Keratinocyte (primary cell): ENCODE measurements around the gene TOX3. TPM values are rescaled to one million over a fixed set of nuclear protein-coding genes. Genes with fewer than 3 reads are reported as not detected.

Experiments
- DNase-seq: peaks from one replicate; pipeline ENCODE4 v3.0.0-alpha.2; 2011; ENCODE audit warnings: low read depth, missing footprints, low spot score
- FAIRE-seq: peaks from 2 replicates; lab custom pipeline; 2011; peaks lifted over from hg19 to GRCh38; lab: Jason Lieb, UNC
- H2AFZ ChIP-seq: 2 replicates; pipeline ENCODE4 v1.6.0; 2012; ENCODE audit warnings: low read length, control low read depth, inconsistent platforms; ENCODE audit not compliant: control insufficient read depth
- H3K27ac ChIP-seq: 2 replicates; pipeline ENCODE4 v1.5.1; 2011; ENCODE audit warnings: low read length; ENCODE audit not compliant: control insufficient read depth, insufficient read depth
- H3K27me3 ChIP-seq: 3 replicates; pipeline ENCODE4 v1.6.0; 2011; ENCODE audit warnings: low read length; ENCODE audit not compliant: control insufficient read depth, insufficient read depth; ENCODE audit errors: extremely low read depth
- H3K36me3 ChIP-seq, 2 experiments: 2 replicates in 1 of 2; 3 replicates in 1 of 2; pipeline ENCODE4 v1.5.1; 2011; ENCODE audit warnings: low read length in 2 of 2, mild to moderate bottlenecking in 1 of 2; ENCODE audit not compliant: control insufficient read depth in 2 of 2, insufficient read depth in 2 of 2; ENCODE audit errors: extremely low read depth in 1 of 2
- H3K4me1 ChIP-seq: 3 replicates; pipeline ENCODE4 v1.5.1; 2011; ENCODE audit warnings: low read length; ENCODE audit not compliant: control insufficient read depth, insufficient read depth; ENCODE audit errors: extremely low read depth
- H3K4me2 ChIP-seq: 3 replicates; pipeline ENCODE4 v1.6.0; 2011; ENCODE audit warnings: low read depth, low read length; ENCODE audit not compliant: control insufficient read depth, insufficient read depth; ENCODE audit errors: extremely low read depth
- H3K4me3 ChIP-seq, 3 experiments: fragments of 200-600 bp in 1 of 3; sonication (generic) in 1 of 3; 2 replicates in 2 of 3; 3 replicates in 1 of 3; pipeline ENCODE4 v1.5.1; 2011 to 2016; ENCODE audit warnings: low read length in 3 of 3, mild to moderate bottlenecking in 3 of 3, control low read depth in 2 of 3, inconsistent platforms in 1 of 3, low read depth in 1 of 3, mixed read lengths in 1 of 3, mixed run types in 1 of 3, moderate library complexity in 1 of 3; ENCODE audit not compliant: control insufficient read depth in 2 of 3, insufficient read depth in 2 of 3; ENCODE audit errors: extremely low read depth in 1 of 3
- H3K79me2 ChIP-seq: 2 replicates; pipeline ENCODE4 v1.6.0; 2012; ENCODE audit warnings: low read length; ENCODE audit not compliant: control insufficient read depth, insufficient read depth
- H3K9ac ChIP-seq: 3 replicates; pipeline ENCODE4 v1.6.0; 2011; ENCODE audit warnings: low read length; ENCODE audit not compliant: control insufficient read depth, insufficient read depth; ENCODE audit errors: extremely low read depth
- H3K9me1 ChIP-seq: 3 replicates; pipeline ENCODE4 v1.6.0; 2011; ENCODE audit warnings: low read length; ENCODE audit not compliant: control insufficient read depth, insufficient read depth; ENCODE audit errors: extremely low read depth
- H3K9me3 ChIP-seq: 2 replicates; pipeline ENCODE4 v1.5.1; 2012; ENCODE audit warnings: low read depth, low read length; ENCODE audit not compliant: control insufficient read depth
- H4K20me1 ChIP-seq: 3 replicates; pipeline ENCODE4 v1.6.0; 2011; ENCODE audit warnings: low read length; ENCODE audit not compliant: control insufficient read depth, insufficient read depth; ENCODE audit errors: extremely low read depth
- CTCF ChIP-seq, 3 experiments: IDR thresholded peaks in 1 of 3; conservative IDR thresholded peaks in 1 of 3; optimal IDR thresholded peaks in 1 of 3; 2 replicates in 2 of 3; 3 replicates in 1 of 3; pipeline versions ENCODE3 to v1.5.1; 2011; ENCODE audit warnings: low read length in 3 of 3, mild to moderate bottlenecking in 3 of 3, moderate library complexity in 2 of 3, control low read depth in 1 of 3, inconsistent platforms in 1 of 3; ENCODE audit not compliant: insufficient read depth in 2 of 3; ENCODE audit errors: extremely low read depth in 1 of 3
- EZH2 ChIP-seq: IDR thresholded peaks from one replicate; pipeline ENCODE4 v1.6.1; 2012; ENCODE audit warnings: inconsistent platforms, mild to moderate bottlenecking, low read length, moderate library complexity
- dilution Hi-C: fragments of 300-500 bp; cut with MboI; formaldehyde crosslinking; loops from one replicate; pipeline ENCODE4 v1.7.0; 2020; ENCODE audit warnings: low sequenced_read_pairs; ENCODE audit not compliant: extremely low pct_ligation_motif_present
- polyA plus RNA-seq, 5 experiments: library from polyadenylated mRNA; depleted of rRNA in 3 of 5; stranded (reverse) in 3 of 5; stranded (forward) in 1 of 5; unstranded in 1 of 5; fragments of >200 nt; gene quantifications; 1 replicate in 1 of 5; 2 replicates in 3 of 5; 3 replicates in 1 of 5; pipeline versions ENCODE4 v1.2.1 to v1.2.3, GENCODE V29; 2011 to 2012; ENCODE audit warnings: missing spikeins in 2 of 5, low read depth in 1 of 5, low replicate concordance in 1 of 5

Gene TOX3
- polyA plus RNA-seq, 1 donor (not counting 4 experiments of a cell fraction or from before 2014, with no cell fraction given) = not detected

DNA sequence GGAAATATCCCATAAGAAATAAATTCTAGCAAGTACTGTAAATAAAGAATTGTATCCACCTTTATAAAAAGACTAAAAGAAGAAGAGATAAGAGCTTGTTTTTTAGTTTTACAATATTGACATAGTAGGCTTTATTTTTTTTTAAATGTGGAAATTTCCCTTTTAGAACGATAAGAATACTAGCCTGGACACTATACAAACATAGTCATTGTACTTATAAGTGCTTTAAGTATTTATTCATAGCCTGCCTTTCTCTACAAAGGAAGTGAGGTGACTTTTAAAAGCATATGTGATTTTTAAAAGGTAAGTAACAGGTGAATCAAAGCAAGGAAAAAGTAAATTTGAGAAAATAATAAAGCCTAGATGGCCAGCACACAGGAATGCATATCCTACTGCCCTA is 17.7 kb downstream of the TOX3 start:
- no peaks in the 10 kb centered on the region for H3K9me3 ChIP-seq
- DNase-seq (no peak), FAIRE-seq (no peak)
- H3K4me1 ChIP-seq = no peaks in the 10 kb centered on the region
- H3K9ac ChIP-seq = no peak overlapping the region
- H3K27me3 ChIP-seq = no peaks in the 10 kb centered on the region
- no peak overlapping the region for H3K4me2 ChIP-seq
- H4K20me1 ChIP-seq = no peaks in the 10 kb centered on the region
- H3K9me1 ChIP-seq = no peaks in the 10 kb centered on the region
- H3K36me3 ChIP-seq = no peaks in the 10 kb centered on the region
- no peak overlapping the region for H3K4me3 ChIP-seq
- no peak overlapping the region for H3K27ac ChIP-seq
- H2AFZ ChIP-seq = no peak overlapping the region
- TF ChIP-seq CTCF (optimal IDR thresholded peaks at IDR 0.05 in 1 of 3, IDR thresholded peaks at IDR 0.05 in 1 of 3, conservative IDR thresholded peaks at IDR 0.05 in 1 of 3; ENCODE audit: extremely low read depth in 1 of 3, insufficient read depth in 2 of 3, low read length in 3 of 3) (no peak), EZH2 (no peak)
- dilution Hi-C loops = no loop called here
- no peaks in the 10 kb centered on the region for H3K79me2 ChIP-seq

GRCh38 chr16:52528393-52529065 is 18.4 kb downstream of the TOX3 start:
- no peaks in the 10 kb centered on the region for H3K4me1 ChIP-seq
- no peaks in the 10 kb centered on the region for H3K9me1 ChIP-seq
- H2AFZ ChIP-seq = no peak overlapping the region
- no peak for TF ChIP-seq CTCF (optimal IDR thresholded peaks at IDR 0.05 in 1 of 3, IDR thresholded peaks at IDR 0.05 in 1 of 3, conservative IDR thresholded peaks at IDR 0.05 in 1 of 3; ENCODE audit: extremely low read depth in 1 of 3, insufficient read depth in 2 of 3, low read length in 3 of 3)
- no peak for TF ChIP-seq EZH2
- H3K27me3 ChIP-seq = no peaks in the 10 kb centered on the region
- H3K4me3 ChIP-seq = no peak overlapping the region
- FAIRE-seq (no peak), DNase-seq (no peak)
- H4K20me1 ChIP-seq = no peaks in the 10 kb centered on the region
- H3K79me2 ChIP-seq = no peaks in the 10 kb centered on the region
- no peak overlapping the region for H3K27ac ChIP-seq
- H3K4me2 ChIP-seq = no peak overlapping the region
- dilution Hi-C loops = no loop called here
- no peaks in the 10 kb centered on the region for H3K36me3 ChIP-seq
- no peaks in the 10 kb centered on the region for H3K9me3 ChIP-seq
- no peak overlapping the region for H3K9ac ChIP-seq
